HG02759 (cell line): ENCODE data around the gene SRPK3.

ENCODE experiments used
- ATAC-seq: cut with Tn5 transposase; IDR thresholded peaks from one replicate; pipeline ENCODE4 v1.9.1; 2021; ENCODE audit warnings: mild to moderate bottlenecking, moderate library complexity; ENCODE audit not compliant: unreplicated experiment

SRPK3 gene

GRCh38 chrX:153781428-153782047 lies 697 bp downstream of the SRPK3 start:
- no peak for ATAC-seq

DNA sequence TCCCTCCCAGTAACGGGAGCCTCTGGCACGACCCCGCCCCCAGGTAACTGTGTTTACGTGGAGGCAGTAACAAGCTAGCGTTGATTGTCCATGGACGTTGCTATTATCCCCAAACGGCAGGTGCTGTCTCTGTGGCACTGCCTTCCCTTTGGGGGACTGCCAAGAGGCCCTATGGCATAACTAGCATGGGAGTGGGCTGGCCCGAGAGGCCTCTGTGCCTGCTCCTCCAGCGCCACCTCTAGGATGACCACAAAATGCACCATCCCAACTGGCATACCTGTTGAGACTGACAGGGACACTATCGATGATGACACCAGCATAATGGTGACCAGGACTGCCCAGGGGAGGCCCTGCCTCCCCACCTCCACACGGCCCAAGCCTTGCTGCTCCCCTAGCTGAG lies 1.5 kb downstream of the SRPK3 start:
- no peak for ATAC-seq

DNA sequence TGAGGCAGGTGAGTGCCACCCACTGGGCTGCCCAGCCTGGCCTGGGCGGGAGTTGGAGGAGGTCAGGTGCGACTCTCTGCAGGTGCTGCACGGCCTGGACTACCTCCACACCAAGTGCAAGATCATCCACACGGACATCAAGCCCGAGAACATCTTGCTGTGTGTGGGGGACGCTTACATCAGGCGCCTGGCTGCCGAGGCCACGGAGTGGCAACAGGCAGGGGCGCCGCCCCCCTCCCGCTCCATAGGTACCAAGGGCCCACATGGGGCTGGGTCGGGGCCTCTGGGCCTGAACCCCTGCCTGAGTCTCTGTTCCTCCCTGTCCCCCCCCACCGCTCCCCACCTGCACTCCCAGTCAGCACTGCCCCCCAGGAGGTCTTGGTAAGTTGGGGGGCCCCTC lies 2.0 kb downstream of the SRPK3 start:
- ATAC-seq: no peak

DNA sequence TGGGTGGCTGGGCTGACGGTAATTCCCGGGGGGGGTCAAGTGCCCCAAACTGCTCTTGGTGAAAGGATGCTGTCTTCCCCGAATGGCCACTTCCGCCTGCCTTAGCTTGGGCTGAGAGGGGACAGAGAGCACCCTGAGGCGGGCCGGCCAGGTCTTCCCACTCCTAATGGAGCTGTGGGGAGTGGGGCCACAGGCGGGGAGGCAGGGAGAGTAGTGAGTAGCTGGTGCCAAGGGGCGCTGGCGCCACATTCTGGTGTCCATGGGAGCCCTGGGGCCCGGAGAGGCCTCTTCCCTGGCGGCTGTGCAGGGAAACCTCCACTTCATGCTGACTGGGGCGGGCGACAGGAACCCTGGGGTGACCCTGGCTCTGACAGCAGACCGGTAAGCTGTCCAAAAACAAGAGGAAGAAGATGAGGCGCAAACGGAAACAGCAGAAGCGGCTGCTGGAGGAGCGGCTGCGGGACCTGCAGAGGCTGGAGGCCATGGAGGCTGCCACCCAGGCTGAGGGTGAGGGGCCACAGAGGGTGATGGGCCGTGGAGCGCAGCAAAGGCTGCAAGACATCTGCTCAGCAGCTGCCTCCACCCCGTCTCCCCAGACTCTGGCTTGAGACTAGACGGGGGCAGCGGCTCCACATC lies 2.7 kb downstream of the SRPK3 start:
- ATAC-seq: no peak

DNA sequence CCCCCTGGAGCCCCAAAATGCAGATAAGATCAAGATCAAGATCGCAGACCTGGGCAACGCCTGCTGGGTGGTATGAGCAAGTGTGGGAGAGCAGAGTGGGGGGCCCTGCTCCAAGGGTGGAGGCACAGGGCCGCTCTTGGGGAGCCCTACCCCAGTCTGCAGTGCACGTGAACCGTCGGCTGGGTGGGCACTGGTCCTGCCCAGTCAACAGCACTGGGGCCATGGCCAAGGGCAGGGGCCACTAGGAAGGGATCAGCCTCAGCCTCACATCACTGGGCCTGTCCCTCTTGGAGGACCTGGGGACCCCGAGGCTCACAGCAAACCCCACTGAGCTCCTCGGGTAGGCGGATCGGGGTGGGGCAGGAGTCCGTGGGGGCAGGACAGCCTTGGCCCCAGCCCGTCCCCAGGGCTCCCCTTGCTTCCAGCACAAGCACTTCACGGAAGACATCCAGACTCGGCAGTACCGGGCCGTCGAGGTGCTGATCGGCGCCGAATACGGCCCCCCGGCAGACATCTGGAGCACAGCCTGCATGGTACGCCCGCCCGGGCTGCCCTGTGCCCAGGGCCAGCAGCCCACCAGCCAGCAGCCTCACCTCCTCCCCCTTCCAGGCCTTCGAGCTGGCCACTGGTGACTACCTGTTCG lies 3.6 kb downstream of the SRPK3 start:
- no peak for ATAC-seq

- no peak for ATAC-seq
These were observed 5.8 kb downstream of the SRPK3 start for GRCh38 chrX:153786669-153787068.

GRCh38 chrX:153789654-153790053 lies 8.8 kb downstream of the SRPK3 start:
- ATAC-seq: no peak

- ATAC-seq: no peak
These were observed 10.4 kb downstream of the SRPK3 start for GRCh38 chrX:153791104-153791852.

DNA sequence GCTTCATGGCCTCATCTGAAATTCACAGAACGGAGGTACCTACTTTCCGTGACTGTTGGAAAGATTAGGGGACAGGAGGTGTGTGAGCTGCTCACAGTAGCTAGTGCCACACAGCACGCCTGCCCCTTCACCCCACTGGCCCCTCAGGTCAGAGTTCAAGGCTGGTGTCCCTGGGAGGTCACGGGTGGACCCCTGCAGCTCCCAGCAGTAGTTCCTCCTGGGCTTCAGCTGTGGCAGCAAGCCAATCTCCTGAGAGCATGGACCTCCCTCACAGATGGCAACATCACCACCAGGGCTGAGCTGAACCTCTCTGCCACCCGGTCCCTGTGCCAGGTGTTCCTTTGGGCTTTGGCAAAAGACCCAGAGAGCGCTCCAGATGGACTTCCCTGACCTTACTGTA lies 11.5 kb downstream of the SRPK3 start:
- no peak for ATAC-seq

DNA sequence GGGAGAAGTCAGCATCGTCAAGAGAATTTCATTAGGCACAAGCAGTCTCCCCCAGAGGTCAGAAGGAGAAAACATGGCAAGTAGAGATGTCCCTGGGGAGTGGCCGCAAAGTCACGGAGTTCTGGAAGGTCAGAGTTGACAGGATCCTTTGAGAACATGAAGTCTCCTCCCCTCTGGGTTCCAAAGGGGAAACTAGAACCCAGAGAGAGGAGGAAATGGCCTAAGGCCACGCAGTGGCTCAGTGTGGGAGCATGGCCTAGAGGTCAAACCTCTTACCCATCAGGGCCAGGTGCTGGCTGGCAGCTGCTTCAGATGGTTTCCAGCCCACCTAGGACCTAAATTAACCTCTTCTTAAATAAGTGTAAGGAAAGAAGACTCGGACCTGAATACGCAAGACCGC lies 12.4 kb downstream of the SRPK3 start:
- ATAC-seq: no peak

- peak; percentile 92 for ATAC-seq
These were observed 13.4 kb downstream of the SRPK3 start, which contains the start of the genes IDH3G and SSR4 for GRCh38 chrX:153794018-153794896. TSS of gene IDH3G (minus strand) at chrX:153794375. CDS start at chrX:153794326, 49 bp downstream. TSS of gene SSR4 (plus strand) at chrX:153794668. CDS start at chrX:153794688, 20 bp downstream.

DNA sequence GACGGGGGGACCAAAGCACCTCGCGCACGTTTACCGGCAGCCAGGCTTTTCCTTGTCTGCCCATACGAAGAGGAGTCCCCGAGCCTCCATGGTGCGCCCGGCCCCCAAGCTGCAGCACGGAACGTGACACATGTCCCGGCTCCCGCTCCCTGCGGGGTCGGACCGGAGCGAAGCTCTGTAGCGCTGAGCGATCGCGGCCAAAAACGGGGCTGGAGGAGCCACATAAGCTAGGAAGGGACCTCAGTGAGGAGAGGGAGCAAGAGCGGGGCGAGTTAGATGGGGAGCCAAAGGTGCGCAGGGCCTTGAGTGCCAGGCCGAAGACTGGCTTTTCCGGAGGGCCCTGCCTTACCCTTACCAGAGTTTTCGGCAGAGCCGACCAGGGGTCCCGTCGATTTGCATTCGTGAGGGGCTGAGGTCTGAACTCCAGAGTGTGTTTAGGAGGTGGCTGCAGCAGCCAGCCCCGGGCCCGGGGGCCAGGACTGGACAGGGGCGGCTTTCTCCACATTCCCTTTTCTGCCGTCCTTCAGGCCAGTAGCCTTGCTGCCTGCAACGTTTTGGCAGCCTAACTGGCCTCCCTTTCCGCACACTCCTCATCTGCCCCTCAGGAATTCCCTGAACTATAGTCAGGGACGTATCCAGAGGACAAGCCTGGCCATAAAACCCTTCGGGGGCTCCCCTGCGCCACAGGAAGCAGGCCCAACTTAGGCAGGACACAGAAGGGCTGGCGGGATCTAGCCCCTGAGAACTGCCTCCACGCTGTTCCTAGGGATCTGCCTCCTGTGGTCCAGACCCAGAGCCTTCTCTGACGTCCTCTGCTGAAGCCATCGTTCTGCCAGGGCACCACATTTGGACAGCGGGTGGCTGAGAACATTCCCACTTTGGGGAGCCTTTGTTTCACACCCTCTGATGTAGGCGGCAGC lies 14.3 kb downstream of the SRPK3 start:
- no peak for ATAC-seq

- ATAC-seq: no peak
These were observed 16.7 kb downstream of the SRPK3 start for GRCh38 chrX:153797415-153798015.

DNA sequence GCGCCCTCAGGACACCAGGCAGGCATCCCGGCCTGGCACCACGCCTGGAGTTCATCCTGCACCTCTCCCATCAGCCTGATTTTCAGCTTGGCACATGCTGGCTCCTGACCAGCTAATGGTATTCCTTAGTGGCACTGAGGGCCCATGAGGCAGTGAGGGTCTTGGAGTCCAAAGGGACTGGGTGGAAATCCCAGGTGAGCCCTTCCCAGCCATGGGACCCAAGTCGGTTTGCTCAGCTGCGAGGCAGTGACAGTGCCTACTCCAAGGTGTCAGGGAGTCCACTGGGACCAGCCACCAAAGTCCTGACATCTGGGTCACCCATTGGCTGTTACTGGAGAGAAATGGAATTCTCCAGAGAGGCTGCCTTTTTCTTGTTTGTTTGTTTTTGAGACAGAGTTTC lies 18.5 kb downstream of the SRPK3 start:
- ATAC-seq: no peak

DNA sequence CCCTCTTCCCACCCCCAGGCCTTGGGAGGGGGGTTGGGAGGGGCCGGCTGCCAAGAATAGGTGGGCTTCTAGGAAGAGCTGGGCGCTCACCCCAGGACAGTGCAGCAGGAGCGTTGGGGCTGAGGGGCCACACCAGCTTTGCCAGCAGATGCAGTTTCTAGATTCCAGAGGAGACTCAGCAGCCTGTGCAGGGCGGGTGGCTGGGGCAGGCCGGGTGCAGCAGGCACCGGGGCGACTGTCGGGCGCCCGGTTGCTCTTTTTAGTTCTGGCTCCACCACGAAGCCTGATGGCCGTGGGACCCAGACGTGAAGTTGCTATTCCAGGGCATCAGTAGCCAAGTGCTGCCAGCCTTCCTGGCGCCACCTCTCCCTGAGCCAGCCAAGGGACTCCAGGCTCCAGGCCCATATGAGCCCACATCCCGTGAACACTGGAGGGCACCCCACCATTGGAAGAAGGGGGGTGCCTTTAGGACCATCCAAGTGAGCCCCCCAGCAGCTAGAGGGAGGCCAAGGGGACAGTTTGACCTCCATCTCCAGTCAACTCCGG lies 19.4 kb downstream of the SRPK3 start:
- no peak for ATAC-seq

- no peak for ATAC-seq
These were observed 19.9 kb downstream of the SRPK3 start for GRCh38 chrX:153800746-153801145.

- no peak for ATAC-seq
These were observed 20.8 kb downstream of the SRPK3 start for GRCh38 chrX:153801669-153802068.

- no peak for ATAC-seq
These were observed 21.7 kb downstream of the SRPK3 start for GRCh38 chrX:153802513-153803045.
